ENCODE measurements around the gene SMARCA1.
A peak's percentile ranks its signal among the peaks of the same experiment; 100 is the strongest.

Gene SMARCA1

GRCh38 chrX:129553619-129554288, 30.5 kb upstream of the SMARCA1 start:
- Histone ChIP-seq H3K9me3 (ENCODE audit: insufficient read depth, low read depth, low read length) (no peaks in the 10 kb centered on the region), H3K9ac (ENCODE audit: low read depth, low read length) (no peak overlapping the region), H3K4me3 (ENCODE audit: low read length) (no peak overlapping the region), H3K27ac (ENCODE audit: low read depth, low read length) (no peak overlapping the region), H3K27me3 (ENCODE audit: insufficient read depth, low read length) (no peaks in the 10 kb centered on the region), H3K36me3 (ENCODE audit: insufficient read depth, low read length) (peaks cover 52% of the 10 kb centered on the region), H3K4me1 (ENCODE audit: insufficient read depth, low read length) (no peaks in the 10 kb centered on the region)
- 93% methylated on average over 3 of the region's 3 CpGs for WGBS

GRCh38 chrX:129549124-129549523, 25.8 kb upstream of the SMARCA1 start:
- no peaks in the 10 kb centered on the region for H3K27me3 ChIP-seq (ENCODE audit: insufficient read depth, low read length)
- 100% methylated on average over 1 of the region's 1 CpG for WGBS
- H3K9ac ChIP-seq (ENCODE audit: low read depth, low read length), result no peak overlapping the region
- no peaks in the 10 kb centered on the region for H3K9me3 ChIP-seq (ENCODE audit: insufficient read depth, low read depth, low read length)
- H3K4me3 ChIP-seq (ENCODE audit: low read length), result no peak overlapping the region
- peaks cover 50% of the 10 kb centered on the region for H3K36me3 ChIP-seq (ENCODE audit: insufficient read depth, low read length)
- H3K27ac ChIP-seq (ENCODE audit: low read depth, low read length), result no peak overlapping the region
- no peaks in the 10 kb centered on the region for H3K4me1 ChIP-seq (ENCODE audit: insufficient read depth, low read length)

- H3K9ac ChIP-seq (ENCODE audit: low read depth, low read length), result no peak overlapping the region
- H3K27me3 ChIP-seq (ENCODE audit: insufficient read depth, low read length), result no peaks in the 10 kb centered on the region
- H3K27ac ChIP-seq (ENCODE audit: low read depth, low read length), result no peak overlapping the region
- no peaks in the 10 kb centered on the region for H3K4me1 ChIP-seq (ENCODE audit: insufficient read depth, low read length)
- H3K36me3 ChIP-seq (ENCODE audit: insufficient read depth, low read length), result peaks cover 56% of the 10 kb centered on the region
- H3K9me3 ChIP-seq (ENCODE audit: insufficient read depth, low read depth, low read length), result no peaks in the 10 kb centered on the region
- H3K4me3 ChIP-seq (ENCODE audit: low read length), result no peak overlapping the region
- WGBS, result 100% methylated on average over 1 of the region's 1 CpG
These were observed 22.1 kb upstream of the SMARCA1 start for GRCh38 chrX:129545408-129545807.

GRCh38 chrX:129544780-129545179, 21.5 kb upstream of the SMARCA1 start:
- no peak overlapping the region for H3K27ac ChIP-seq (ENCODE audit: low read depth, low read length)
- 100% methylated on average over 1 of the region's 2 CpGs for WGBS
- no peak overlapping the region for H3K4me3 ChIP-seq (ENCODE audit: low read length)
- no peaks in the 10 kb centered on the region for H3K27me3 ChIP-seq (ENCODE audit: insufficient read depth, low read length)
- peaks cover 50% of the 10 kb centered on the region for H3K36me3 ChIP-seq (ENCODE audit: insufficient read depth, low read length)
- no peaks in the 10 kb centered on the region for H3K4me1 ChIP-seq (ENCODE audit: insufficient read depth, low read length)
- H3K9ac ChIP-seq (ENCODE audit: low read depth, low read length), result no peak overlapping the region
- no peaks in the 10 kb centered on the region for H3K9me3 ChIP-seq (ENCODE audit: insufficient read depth, low read depth, low read length)

- H3K27ac ChIP-seq (ENCODE audit: low read depth, low read length), result no peak overlapping the region; the same call in 1 of the 2 replicates
- no peaks in the 10 kb centered on the region for H3K27me3 ChIP-seq (ENCODE audit: insufficient read depth, low read length)
- H3K36me3 ChIP-seq (ENCODE audit: insufficient read depth, low read length), result peaks cover 24% of the 10 kb centered on the region
- H3K4me3 ChIP-seq (ENCODE audit: low read length), result peak overlapping the region; percentile 78
- peak overlapping the region; percentile 74; the same call in 1 of the 2 replicates for H3K9ac ChIP-seq (ENCODE audit: low read depth, low read length)
- WGBS, result 6% methylated on average over 8 of the region's 14 CpGs
- H3K4me1 ChIP-seq (ENCODE audit: insufficient read depth, low read length), result no peaks in the 10 kb centered on the region
- H3K9me3 ChIP-seq (ENCODE audit: insufficient read depth, low read depth, low read length), result no peaks in the 10 kb centered on the region
These were observed 17.5 kb upstream of the SMARCA1 start for GRCh38 chrX:129540722-129541184.

- Histone ChIP-seq H3K4me3 (ENCODE audit: low read length) (peak within 1 kb of the TSS; percentile 78), H3K9me3 (ENCODE audit: insufficient read depth, low read depth, low read length) (no peaks in the 10 kb centered on the region), H3K36me3 (ENCODE audit: insufficient read depth, low read length) (peaks cover 18% of the 10 kb centered on the region), H3K9ac (ENCODE audit: low read depth, low read length) (peak within 1 kb of the TSS; percentile 82), H3K4me1 (ENCODE audit: insufficient read depth, low read length) (no peaks in the 10 kb centered on the region), H3K27ac (ENCODE audit: low read depth, low read length) (peak within 1 kb of the TSS; percentile 80; the same call in 1 of the 2 replicates), H3K27me3 (ENCODE audit: insufficient read depth, low read length) (no peaks in the 10 kb centered on the region)
- 1% methylated on average over 42 of the region's 60 CpGs for WGBS
These were observed 16.9 kb upstream of the SMARCA1 start, which contains the start of gene OCRL for GRCh38 chrX:129540068-129540653. Gene OCRL, plus strand, starts transcription at chrX:129540259. Its CDS starts 181 bp downstream, at chrX:129540440.

GRCh38 chrX:129534816-129535578, 11.7 kb upstream of the SMARCA1 start:
- Histone ChIP-seq H3K27me3 (ENCODE audit: insufficient read depth, low read length) (no peaks in the 10 kb centered on the region), H3K9me3 (ENCODE audit: insufficient read depth, low read depth, low read length) (no peaks in the 10 kb centered on the region), H3K9ac (ENCODE audit: low read depth, low read length) (no peak overlapping the region), H3K4me1 (ENCODE audit: insufficient read depth, low read length) (no peaks in the 10 kb centered on the region), H3K36me3 (ENCODE audit: insufficient read depth, low read length) (no peaks in the 10 kb centered on the region), H3K27ac (ENCODE audit: low read depth, low read length) (no peak overlapping the region), H3K4me3 (ENCODE audit: low read length) (no peak overlapping the region)
- WGBS, result 90% methylated on average over 3 of the region's 4 CpGs

GRCh38 chrX:129531132-129531531, 7.8 kb upstream of the SMARCA1 start:
- Histone ChIP-seq H3K4me3 (ENCODE audit: low read length) (no peak overlapping the region), H3K27ac (ENCODE audit: low read depth, low read length) (no peak overlapping the region), H3K9me3 (ENCODE audit: insufficient read depth, low read depth, low read length) (no peaks in the 10 kb centered on the region), H3K9ac (ENCODE audit: low read depth, low read length) (no peak overlapping the region), H3K27me3 (ENCODE audit: insufficient read depth, low read length) (no peaks in the 10 kb centered on the region), H3K36me3 (ENCODE audit: insufficient read depth, low read length) (no peaks in the 10 kb centered on the region), H3K4me1 (ENCODE audit: insufficient read depth, low read length) (no peaks in the 10 kb centered on the region)
- WGBS, result 64% methylated on average over 1 of the region's 1 CpG

GRCh38 chrX:129530410-129530809, 7.1 kb upstream of the SMARCA1 start:
- Histone ChIP-seq H3K9ac (ENCODE audit: low read depth, low read length) (no peak overlapping the region), H3K36me3 (ENCODE audit: insufficient read depth, low read length) (no peaks in the 10 kb centered on the region), H3K27ac (ENCODE audit: low read depth, low read length) (no peak overlapping the region), H3K9me3 (ENCODE audit: insufficient read depth, low read depth, low read length) (no peaks in the 10 kb centered on the region), H3K4me3 (ENCODE audit: low read length) (no peak overlapping the region), H3K27me3 (ENCODE audit: insufficient read depth, low read length) (no peaks in the 10 kb centered on the region), H3K4me1 (ENCODE audit: insufficient read depth, low read length) (no peaks in the 10 kb centered on the region)
- 89% methylated on average over 5 of the region's 5 CpGs for WGBS

GRCh38 chrX:129529685-129530281, 6.5 kb upstream of the SMARCA1 start:
- Histone ChIP-seq H3K9me3 (ENCODE audit: insufficient read depth, low read depth, low read length) (no peaks in the 10 kb centered on the region), H3K27me3 (ENCODE audit: insufficient read depth, low read length) (no peaks in the 10 kb centered on the region), H3K36me3 (ENCODE audit: insufficient read depth, low read length) (no peaks in the 10 kb centered on the region), H3K4me3 (ENCODE audit: low read length) (no peak overlapping the region), H3K27ac (ENCODE audit: low read depth, low read length) (no peak overlapping the region), H3K4me1 (ENCODE audit: insufficient read depth, low read length) (no peaks in the 10 kb centered on the region), H3K9ac (ENCODE audit: low read depth, low read length) (no peak overlapping the region)
- 87% methylated on average over 4 of the region's 4 CpGs for WGBS

- H3K27ac ChIP-seq (ENCODE audit: low read depth, low read length), result no peak overlapping the region
- no peak overlapping the region for H3K9ac ChIP-seq (ENCODE audit: low read depth, low read length)
- 93% methylated on average over 3 of the region's 3 CpGs for WGBS
- H3K4me3 ChIP-seq (ENCODE audit: low read length), result no peak overlapping the region
- H3K36me3 ChIP-seq (ENCODE audit: insufficient read depth, low read length), result no peaks in the 10 kb centered on the region
- no peaks in the 10 kb centered on the region for H3K9me3 ChIP-seq (ENCODE audit: insufficient read depth, low read depth, low read length)
- H3K27me3 ChIP-seq (ENCODE audit: insufficient read depth, low read length), result no peaks in the 10 kb centered on the region
- no peaks in the 10 kb centered on the region for H3K4me1 ChIP-seq (ENCODE audit: insufficient read depth, low read length)
These were observed 2.6 kb upstream of the SMARCA1 start for GRCh38 chrX:129525896-129526295.

Measured in HUES64 (cell line).